ENCODE results near the gene CPT1A.
A peak's percentile ranks its signal among the peaks of the same experiment; 100 is the strongest.

Gene CPT1A

DNA sequence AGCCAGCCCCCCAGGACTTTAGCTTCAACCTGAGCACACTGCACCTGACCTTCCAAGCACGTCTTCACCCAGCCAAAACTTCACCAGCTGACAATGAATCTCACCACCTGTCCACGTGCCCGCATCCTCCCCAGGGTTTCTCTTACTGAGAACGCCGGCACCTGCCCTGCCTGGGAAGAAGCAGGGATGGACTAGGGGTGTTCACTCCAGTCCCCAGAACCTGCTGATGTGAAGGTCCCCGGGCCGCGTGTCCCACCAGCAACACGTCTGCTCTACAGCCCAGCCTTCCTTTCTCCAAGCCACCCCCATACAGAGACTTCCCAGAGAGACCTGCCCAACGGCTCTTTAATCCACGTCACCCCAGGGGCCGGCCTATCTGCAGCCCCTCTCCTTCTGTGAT lies 12.8 kb downstream of the CPT1A start:
- DNase-seq, result no peak

DNA sequence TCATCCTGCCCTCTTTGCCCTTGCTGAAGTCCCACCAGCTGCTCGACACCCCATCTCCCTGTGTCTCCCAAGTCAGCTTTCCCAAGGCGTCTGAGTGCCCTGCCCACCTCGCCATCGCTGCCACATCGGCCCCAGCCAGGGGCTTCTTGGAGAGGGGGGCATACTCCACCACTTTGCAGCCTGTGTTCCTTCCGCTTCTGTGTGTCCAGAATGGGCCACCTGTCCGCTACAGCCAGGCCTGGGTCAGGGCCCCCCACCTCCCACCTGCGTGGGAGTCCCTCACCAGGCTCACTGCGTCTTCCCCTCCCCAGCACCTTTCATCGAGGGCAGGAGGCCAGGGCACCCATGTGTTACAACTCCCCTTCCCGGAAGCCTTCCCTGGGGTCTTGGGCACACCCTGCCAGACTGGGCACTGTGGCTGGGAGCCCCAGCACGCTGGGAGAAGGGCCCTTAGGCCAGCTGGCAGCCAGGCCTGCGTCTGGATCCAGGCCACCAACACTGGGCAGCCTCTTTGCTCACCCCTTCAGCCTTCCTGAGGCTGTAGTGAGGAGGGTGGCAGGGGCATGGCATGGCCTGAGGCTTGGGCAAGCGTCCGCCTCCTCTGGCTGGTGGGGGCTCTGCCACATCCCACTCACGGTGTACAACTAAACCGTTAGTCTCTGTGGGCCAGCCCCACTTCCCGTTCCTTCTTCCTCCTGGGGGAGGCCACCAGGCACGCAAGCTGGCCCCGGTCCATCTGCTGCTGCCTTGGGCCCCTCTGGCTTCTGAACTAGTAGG lies 13.4 kb downstream of the CPT1A start:
- no peak for DNase-seq

DNA sequence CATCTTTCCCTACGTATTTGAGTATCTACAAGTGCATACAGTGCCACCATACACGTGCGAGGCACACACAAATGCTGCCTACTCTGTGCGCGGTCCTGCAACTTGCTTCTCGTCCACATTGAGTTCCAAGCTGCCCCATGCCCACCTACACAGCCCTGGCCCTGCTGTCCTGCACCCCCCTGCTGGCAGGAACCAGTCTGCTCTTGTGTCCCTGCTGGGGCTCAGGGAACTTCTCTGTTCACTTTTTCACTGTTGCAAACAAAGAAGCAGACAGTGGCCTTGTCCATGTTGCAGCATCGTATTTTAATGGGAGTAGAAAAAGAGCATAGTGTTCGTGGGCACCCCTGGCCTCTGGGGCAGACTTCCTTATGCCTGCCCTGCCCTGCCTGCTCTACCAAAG lies 14.0 kb downstream of the CPT1A start:
- DNase-seq, result no peak

DNA sequence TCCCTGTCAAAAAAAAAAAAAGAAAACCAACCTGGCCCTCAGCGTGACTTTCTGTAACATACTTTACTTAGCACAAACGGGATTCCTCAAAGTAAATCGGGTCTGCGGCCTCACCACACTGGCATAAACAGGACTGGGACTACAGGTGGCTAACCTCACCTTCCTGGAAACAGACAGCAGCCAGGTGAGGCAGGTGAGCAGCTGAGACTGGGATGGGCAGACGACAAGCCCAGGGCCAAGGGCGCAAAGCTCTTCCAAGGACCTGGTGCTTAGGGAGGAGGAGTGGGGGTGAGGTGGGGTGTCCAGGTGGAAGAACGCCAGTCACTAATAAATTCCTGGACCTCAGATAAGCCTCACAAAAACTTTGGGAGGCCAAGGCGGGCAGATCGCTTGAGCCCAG lies 15.0 kb downstream of the CPT1A start:
- no peak for DNase-seq

DNA sequence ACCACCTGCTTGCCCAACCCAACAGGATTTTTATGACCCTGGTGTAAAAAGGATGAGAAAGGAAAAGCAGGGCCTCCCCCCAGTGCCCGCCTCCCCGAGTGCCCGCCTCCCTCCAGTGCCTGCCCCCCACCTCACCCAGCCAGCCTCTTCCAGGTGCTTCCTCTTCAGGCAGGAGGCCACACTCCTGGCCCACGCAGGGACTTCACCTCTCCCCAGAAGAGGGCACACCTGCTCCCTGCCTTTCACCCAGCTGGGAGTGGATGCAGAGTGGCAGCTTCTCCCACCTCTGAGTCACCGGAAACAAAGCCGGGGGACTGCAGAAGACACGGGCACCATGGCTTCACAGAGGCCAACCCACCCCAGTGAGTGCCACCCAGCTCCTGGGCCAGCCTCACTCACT lies 16.1 kb downstream of the CPT1A start:
- peak; percentile 27 to 43 (median 38) for DNase-seq

DNA sequence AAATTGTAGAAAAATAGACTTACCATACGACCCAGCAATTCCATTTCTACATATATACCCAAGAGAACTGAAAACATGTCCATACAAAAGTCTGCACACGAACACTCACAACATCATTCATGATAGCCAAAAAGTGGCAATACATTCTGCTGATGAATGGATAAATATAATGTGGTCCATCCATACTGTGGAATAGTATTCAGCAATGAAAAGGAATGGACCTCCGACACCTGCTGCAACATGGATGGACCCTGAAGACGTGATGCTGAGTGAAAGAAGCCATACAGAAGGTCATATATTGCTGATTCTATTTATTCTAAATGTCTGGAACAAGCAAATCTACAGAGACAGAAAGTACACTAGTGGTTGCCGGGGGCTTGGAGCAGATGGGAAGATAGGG lies 19.2 kb downstream of the CPT1A start:
- DNase-seq, result no peak

DNA sequence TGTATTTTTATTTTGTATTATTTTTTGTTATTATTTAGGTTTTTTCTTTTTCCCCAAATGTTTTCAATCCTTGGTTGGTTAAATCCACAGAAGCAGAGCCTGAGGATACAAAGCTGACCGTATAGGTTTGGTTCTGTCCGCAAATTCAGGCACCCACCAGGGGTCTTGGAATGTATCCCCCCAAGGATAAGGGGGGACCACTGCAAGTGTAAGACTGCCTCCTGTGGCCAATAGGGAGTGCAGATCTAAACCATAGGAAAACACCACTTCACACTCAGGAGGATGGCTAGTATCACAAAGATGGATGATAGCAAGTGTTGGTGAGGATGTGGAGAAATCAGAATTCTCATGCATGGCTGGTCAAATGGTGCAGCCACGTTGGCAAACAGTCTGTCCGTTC lies 20.0 kb downstream of the CPT1A start:
- no peak for DNase-seq

DNA sequence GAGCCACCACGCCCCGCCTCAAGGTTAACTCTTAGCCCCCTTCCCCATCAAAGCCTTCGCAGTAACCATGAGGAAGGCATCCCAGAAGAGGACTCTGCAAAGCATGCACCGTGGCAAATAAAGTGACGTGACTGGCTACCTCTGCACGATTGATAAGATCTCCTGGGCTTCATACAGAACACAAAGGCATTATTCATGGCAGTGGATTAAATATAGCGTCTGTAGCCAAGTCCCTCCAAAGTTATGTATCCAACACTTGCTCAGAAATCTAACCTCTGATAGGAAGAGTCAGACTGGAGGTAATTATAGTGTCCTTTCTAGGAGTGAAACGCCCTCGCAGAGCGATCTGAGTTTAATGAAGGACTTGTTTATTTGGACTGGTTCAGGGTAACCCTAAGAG lies 22.4 kb downstream of the CPT1A start:
- no peak for DNase-seq

DNA sequence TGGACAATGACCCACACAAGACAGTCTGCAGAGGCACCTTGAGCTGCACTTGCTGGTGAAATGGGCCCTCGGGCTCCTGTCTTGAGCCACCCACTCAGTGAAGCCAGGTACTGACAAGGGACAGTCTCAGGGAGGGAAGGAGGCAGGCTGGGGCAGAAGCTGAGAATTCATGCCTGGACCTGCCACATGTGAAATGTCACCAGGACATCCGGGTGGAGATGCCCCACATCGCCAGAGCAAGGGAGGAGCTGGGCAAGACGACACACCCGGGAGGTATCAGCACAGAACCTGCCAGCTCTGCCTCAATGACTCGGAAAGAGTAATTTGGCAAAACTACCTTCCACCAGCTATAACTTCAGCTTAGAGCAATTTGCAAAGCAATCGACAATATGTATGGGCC lies 23.5 kb downstream of the CPT1A start:
- no peak for DNase-seq

DNA sequence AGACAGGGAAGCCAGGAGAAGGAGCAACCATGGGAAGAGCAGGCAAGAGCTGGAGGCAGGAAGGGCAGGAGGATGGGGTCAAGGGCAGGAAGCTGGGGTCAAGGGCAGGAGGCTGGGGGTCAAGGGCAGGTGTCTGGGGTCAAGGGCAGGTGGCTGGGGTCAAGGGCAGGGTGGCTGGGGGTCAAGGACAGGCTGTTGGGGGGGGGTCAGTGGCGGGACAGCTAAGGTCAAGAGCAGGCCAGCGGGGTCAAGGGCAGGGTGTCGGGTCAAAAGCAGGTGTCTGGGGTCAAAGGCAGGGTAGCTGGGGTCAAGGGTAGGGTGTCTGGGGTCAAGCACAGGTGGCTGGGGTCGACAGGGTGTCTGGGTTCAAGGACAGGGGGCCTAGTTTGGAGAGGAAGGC lies 24.2 kb downstream of the CPT1A start:
- DNase-seq, result no peak

DNA sequence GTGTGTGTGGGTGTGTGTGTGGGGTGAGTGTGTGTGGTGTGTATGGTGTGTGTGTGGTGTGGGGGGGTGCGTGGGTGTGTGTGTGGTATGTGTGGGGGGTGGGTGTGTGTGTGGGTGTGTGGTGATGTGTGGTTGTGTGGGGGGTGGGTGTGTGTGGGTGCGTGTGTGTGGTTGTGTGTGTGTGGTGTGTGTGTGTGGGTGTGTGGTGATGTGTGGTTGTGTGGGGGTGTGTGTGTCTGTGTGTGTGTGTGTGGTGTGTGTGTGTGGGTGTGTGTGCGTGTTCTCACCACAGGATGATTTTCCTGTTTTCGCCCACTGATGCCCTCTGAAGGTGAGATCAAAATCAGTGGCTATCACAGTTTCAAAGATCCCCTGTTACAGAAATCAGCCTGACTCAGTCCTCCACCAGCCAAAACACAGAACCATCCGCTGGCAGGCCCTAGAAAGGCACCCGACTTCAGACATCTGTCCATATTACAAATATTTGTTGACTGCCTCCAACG lies 24.7 kb downstream of the CPT1A start:
- DNase-seq, result no peak

DNA sequence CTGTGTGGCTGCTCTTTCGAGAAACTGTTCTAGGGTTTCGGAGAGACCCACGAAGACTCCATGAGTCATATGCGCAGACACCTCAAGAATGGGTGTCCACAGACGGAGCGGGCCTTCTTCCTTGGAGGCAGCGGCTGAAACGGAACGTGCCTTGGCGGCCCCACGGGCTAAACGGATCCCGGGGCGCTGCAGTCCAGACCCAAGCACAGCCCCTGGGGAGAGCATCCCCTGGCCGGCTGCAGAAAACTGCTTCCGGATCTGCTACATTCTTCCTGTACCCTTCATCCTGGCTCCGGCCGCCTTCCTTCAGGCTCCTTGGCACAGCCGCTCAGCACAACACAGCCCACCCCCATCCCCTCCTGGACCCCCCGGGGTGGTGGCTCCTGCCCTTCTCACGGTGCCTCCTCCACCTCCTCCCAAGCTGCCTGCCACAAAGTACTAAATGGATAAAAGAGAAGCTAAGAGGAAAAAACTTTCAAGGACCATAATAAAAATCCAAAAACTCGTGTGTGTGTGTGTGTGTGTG lies 25.4 kb downstream of the CPT1A start:
- no peak for DNase-seq

DNA sequence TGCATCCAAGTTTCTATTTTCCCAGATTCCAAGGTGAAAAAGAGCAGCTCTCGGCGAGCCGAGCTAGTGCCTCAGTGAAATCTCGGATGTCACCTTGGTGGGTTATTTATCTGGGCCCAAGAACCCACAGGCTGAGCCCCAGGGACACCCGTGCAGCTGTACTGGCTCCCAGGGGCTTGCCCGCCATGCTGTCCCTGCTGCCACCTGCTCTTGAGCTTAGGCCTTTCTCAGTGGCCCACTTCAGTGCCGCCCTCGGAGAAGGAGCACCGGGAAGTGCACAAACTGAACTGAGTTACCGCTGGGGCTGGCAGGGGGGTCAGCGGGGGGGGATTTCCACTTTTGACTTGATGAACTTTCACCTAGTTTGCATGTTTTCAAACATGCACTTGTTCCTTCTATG lies 27.9 kb downstream of the CPT1A start:
- DNase-seq, result no peak

DNA sequence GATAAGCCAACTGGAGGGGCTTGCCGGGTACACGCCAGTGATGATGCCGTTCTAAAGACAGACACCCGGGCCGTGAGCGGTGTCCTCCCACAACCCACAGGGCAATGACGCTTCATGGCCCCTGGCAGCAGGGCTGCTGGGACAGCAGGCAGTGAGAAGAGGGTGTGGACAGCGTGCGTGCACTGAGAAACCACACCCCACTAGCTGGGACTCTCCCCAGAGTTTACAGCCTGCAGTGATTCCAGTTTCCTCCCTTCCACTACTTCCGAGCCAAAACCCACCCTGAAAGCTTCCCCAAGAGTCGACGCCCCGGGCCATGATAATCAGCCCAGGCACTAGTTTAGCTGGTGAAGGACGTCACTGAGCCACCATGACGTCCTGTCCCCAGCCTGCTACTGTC lies 29.2 kb downstream of the CPT1A start:
- no peak for DNase-seq

DNA sequence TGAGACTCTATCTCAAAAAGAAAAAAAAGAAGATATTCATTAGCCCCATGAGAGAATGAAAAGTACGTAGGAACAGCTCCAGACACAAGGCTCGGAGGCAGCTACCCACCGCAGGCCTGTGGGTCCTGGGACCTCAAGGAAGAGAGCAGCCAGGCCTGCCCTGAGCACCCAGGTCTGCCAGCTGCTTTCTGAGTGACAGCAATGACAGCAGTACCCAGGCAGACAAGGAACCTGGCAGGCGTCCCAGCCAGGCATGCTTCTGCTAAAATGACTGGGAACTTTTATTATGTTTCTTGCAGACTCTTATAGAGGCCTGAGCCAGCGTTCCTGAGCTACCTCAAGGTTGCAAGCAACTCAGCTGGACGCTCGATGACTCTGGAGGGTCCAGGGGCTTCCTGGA lies 31.6 kb downstream of the CPT1A start:
- DNase-seq, result no peak

DNA sequence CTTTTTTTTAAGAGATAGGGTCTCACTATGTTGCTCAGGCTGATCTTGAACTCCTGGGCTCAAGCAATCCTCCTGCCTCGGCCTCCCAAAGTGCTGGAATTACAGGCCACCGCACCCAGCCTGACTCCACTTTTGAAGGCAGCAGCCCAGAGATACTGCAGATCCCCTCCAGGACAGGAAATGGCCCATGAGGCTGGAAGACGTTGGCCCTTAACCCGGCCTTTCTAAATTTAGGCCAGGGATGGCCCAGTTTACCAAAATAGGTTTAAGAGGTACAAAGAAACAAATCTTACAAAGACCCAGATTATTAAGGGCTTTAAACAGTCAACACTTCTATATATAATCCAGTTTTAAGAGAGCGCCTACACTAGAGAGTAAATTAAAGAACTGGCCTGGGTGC lies 32.2 kb downstream of the CPT1A start:
- no peak for DNase-seq

DNA sequence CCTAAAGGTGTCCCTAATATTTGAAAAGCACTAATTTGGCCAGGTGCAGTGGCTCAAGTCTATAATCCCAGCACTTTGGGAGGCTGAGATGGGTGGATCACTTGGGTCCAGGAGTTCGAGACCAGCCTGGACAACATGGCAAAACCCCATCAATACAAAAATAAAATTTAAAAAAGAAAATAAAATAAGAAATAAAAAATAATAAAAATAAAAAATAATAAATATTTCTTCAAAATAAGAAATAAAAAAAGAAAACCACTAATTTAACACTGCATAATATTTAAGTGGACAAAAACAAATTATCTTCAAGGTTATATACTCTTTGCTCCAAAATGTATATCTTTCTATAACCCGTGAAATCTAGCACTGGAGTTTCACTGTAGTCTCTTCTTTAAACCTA lies 32.9 kb downstream of the CPT1A start:
- DNase-seq, result no peak

DNA sequence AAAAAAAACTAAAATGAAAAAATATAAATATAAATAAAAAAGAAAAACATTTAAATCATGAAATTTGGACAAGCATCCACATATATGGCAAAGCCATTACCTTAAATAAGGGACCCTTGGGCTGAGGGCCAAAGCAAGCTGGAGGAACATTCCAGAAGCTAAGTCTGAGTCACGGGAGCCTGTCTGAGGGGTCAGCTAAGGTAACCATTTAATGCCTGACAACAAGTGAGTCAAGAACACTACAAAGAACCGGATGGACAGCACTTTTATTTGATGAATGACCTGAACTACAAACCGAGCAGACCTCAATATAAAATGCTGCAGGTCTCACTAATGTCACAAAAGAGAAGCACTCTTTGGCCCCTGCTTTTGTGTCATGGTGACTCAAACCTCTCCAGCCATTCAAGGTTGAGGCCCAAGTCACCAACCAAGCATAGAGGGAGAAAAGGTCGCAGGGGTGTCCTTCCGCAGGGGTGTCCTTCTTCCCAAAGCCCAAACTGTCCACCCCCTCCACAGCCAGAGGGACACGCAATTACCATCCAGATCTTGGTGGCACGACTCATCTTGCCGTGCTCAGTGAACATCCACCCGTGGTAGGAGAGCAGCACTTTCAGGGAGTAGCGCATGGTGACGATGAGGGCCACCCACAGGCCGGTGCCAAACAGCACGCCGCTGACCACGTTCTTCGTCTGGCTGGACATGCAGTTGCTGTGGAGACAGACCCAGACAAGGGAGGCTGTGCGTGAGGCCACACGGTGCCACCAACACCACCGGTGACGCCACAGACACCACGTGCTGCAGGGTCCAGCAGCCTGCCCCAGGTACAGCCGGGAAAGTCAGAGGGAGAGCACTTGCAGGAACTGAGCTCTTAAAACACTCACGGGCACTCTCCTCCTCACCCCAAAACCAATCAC lies 34.5 kb downstream of the CPT1A start:
- DNase-seq, result no peak

DNA sequence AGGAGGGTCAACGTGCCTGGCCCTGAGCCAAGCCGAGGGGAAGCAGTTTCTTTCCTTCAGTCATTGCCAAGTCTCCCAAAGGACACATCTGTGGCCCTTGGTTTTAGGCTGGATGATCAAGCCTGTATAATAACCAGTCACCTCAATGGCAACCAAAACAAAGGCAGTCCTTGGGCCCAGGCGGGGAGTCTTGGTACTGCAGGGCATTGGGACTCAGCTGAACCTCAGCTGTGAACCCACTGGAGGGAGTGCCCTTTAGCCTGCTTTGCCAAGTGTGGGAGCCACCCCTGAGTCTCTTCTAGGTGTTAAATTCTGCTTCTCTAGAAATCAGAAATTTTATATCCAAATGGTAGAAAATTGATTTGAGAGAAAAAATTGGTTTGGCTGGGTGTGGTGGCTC lies 36.9 kb downstream of the CPT1A start:
- no peak for DNase-seq

DNA sequence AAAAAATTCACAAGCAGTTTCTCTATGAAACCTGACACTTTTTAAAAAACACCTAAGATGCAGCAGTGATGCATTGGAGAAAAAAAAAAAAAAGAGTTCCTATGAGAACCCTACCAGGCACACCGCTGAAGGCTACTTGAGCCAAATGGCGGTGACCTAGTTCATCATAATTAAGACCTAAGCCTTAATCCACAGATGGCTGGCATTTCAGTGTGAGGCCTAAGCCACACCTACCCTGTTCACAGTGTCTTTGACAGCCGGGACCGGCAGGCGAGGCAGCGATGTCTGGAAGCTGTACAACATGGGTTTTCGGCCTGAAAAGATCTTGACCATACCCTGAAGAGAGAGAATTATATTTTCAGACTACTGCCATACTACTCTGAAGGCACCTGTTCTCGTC lies 38.0 kb downstream of the CPT1A start:
- DNase-seq, result no peak

DNA sequence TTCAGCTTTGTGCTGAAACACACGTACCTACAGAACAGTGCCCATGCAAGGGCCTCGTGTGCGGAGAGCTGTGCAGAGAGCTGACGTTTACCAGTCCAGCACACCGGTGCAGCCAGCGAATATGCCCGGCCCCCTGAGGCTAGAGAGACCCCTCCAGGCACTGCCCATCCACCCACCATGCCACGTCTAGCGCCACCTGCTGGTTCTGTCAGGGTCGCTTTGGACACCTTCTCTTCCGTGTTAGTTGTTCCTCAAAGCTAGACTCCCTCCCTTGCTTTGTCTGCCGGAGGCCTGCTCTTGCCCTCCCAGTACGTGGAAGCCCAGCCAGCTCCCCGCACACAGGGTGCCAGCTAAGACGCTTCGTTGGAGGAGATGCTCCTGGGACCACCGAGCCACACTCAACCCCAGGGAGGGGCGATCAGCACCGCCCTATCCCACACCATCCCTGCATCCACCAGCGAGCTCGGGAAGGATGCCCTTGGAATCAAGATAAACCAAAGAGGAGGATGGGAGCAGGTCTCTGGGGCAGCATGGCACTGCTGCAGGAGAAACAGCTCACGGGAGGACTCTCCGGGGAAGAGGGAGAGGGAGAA lies 43.4 kb downstream of the CPT1A start:
- DNase-seq, result peak in 5 of 6 experiments; percentile 6 to 25 (median 14)

DNA sequence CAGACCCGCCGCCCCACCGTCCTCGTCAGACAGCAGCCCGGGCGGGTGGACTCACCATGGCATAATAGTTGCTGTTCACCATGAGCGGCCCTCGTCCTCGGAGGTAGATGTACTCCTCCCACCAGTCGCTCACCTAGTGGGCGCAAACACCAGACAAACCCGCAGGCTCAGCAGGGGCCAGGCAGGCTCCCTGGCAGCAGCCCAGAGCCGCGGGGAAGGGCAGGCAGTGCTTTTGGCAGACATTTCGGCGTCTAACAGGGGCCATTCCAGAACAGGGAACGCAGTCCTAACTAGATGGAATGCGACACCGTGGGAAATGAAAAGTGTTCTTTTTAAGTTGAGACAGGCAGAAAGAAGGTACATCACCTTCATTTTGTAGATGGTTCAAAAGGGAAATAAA lies 44.9 kb downstream of the CPT1A start:
- DNase-seq, result no peak

DNA sequence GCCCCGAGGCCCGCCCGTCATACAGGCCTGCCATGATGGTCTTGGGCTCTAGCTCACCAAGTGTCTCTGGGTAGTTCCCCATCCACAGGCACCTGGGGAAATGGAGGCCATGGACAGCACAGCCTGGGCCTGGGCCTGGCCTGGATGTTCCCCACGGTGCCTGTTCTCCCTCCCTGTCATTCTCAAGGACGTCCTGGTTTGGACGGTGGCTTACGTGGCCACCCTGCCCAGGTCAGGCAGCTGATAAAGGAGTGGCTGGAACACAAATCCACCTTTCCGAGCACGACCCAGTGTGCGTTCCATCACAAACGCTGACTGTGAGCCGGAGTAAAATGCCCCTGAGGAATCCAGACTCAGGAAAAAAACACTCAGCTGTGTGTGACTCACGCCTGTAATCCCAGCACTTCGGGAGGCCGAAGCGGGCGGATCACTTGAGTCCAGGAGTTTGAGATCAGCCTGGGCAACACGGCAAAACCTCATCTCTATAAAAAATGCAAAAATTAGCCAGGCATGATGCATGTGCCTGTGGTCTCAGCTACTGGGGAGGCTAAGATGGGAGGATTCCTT lies 49.2 kb downstream of the CPT1A start:
- no peak for DNase-seq
